OCI-LY3 (cell line): ENCODE data around the gene DPM1.

ENCODE experiments used
- EZH2phosphoT487 ChIP-seq: fragments of 200-600 bp; shearing (Covaris generic); IDR thresholded peaks from 2 replicates; pipeline ENCODE4 v1.6.1; 2018; ENCODE audit warnings: antibody characterized with exemption, mixed run types, low read depth
- TF ChIP-seq, protein P1 (sequence below): fragments of 200-600, 300-600 bp; sonication (generic); IDR thresholded peaks from 2 replicates; pipeline ENCODE4 v1.5.1; 2014; ENCODE audit warnings: antibody characterized with exemption, low read length, low read depth

DNA sequence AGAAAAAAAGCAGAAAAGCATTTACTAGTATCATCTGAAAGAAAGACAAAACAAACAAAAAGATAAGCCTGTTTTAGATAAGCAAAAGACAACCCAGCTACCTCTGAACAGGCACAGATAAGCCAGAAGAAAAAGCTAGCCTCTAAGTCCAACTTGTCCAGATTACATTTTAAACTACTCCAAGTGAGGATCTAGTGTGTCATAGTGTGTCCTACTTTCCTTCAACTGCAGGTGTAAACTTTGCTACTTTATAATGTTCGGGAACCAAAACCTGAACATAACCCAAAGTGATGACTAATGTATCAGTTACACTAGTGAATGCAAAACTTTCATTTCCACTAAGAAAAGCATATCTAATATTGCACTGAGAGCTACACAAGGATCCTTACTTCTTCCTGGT lies 46.6 kb downstream of the DPM1 start:
- TF ChIP-seq, protein P1, sequence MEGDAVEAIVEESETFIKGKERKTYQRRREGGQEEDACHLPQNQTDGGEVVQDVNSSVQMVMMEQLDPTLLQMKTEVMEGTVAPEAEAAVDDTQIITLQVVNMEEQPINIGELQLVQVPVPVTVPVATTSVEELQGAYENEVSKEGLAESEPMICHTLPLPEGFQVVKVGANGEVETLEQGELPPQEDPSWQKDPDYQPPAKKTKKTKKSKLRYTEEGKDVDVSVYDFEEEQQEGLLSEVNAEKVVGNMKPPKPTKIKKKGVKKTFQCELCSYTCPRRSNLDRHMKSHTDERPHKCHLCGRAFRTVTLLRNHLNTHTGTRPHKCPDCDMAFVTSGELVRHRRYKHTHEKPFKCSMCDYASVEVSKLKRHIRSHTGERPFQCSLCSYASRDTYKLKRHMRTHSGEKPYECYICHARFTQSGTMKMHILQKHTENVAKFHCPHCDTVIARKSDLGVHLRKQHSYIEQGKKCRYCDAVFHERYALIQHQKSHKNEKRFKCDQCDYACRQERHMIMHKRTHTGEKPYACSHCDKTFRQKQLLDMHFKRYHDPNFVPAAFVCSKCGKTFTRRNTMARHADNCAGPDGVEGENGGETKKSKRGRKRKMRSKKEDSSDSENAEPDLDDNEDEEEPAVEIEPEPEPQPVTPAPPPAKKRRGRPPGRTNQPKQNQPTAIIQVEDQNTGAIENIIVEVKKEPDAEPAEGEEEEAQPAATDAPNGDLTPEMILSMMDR: no peak
- TF ChIP-seq EZH2phosphoT487: no peak
